Activated CD4-positive, alpha-beta T cell treated with anti-CD3 and anti-CD28 coated beads for 48 hours (primary cell): ENCODE measurements around the gene SLC27A1.
"Not testable (repeated sequence)": the region's sequence is repeated elsewhere in the genome, so short reads cannot be mapped to it uniquely, and the experiment has no call there.

Source experiments
- DNase-seq: peaks from one replicate; pipeline ENCODE4 v3.0.0-alpha.2; 2020

Gene SLC27A1

GRCh38 chr19:17511724-17512573 is 41.6 kb downstream of the SLC27A1 start:
- peak; percentile 90 for DNase-seq

GRCh38 chr19:17512574-17512939 is 42.2 kb downstream of the SLC27A1 start:
- DNase-seq = no peak

- DNase-seq = no peak
Measured at GRCh38 chr19:17515408-17516149, 45.3 kb downstream of the SLC27A1 start.

GRCh38 chr19:17517898-17518297 is 47.6 kb downstream of the SLC27A1 start:
- no peak for DNase-seq

- DNase-seq = not testable (repeated sequence)
Measured at GRCh38 chr19:17518654-17519053, 48.3 kb downstream of the SLC27A1 start.

- DNase-seq = no peak
Measured at GRCh38 chr19:17519967-17520366, 49.6 kb downstream of the SLC27A1 start.

GRCh38 chr19:17520865-17521264 is 50.5 kb downstream of the SLC27A1 start:
- no peak for DNase-seq

GRCh38 chr19:17522988-17523872 is 52.9 kb downstream of the SLC27A1 start:
- peak; percentile 70 for DNase-seq

- no peak for DNase-seq
Measured at GRCh38 chr19:17524651-17525050, 54.3 kb downstream of the SLC27A1 start.

GRCh38 chr19:17525141-17525540 is 54.8 kb downstream of the SLC27A1 start:
- DNase-seq = no peak

GRCh38 chr19:17526922-17527321 is 56.6 kb downstream of the SLC27A1 start:
- peak; percentile 35 for DNase-seq

GRCh38 chr19:17527326-17527725 is 57.0 kb downstream of the SLC27A1 start:
- no peak for DNase-seq

- no peak for DNase-seq
Measured at GRCh38 chr19:17528610-17529009, 58.3 kb downstream of the SLC27A1 start.

GRCh38 chr19:17529239-17530158 is 59.2 kb downstream of the SLC27A1 start:
- no peak for DNase-seq

GRCh38 chr19:17530586-17530985 is 60.3 kb downstream of the SLC27A1 start:
- DNase-seq = no peak

- DNase-seq = no peak
Measured at GRCh38 chr19:17532116-17532515, 61.8 kb downstream of the SLC27A1 start.

- no peak for DNase-seq
Measured at GRCh38 chr19:17532557-17532956, 62.2 kb downstream of the SLC27A1 start.

GRCh38 chr19:17534767-17535166 is 64.4 kb downstream of the SLC27A1 start:
- no peak for DNase-seq

- no peak for DNase-seq
Measured at GRCh38 chr19:17536955-17537354, 66.6 kb downstream of the SLC27A1 start.

GRCh38 chr19:17538684-17539237 is 68.4 kb downstream of the SLC27A1 start:
- no peak for DNase-seq

GRCh38 chr19:17539238-17540117 is 69.2 kb downstream of the SLC27A1 start:
- DNase-seq = peak; percentile 99
